Renal cortical epithelial cell (primary cell): ENCODE data around the gene ZNF319. TPM values are rescaled to one million over a fixed set of nuclear protein-coding genes. Genes with fewer than 3 reads are reported as not detected.
"Not testable (repeated sequence)": the region's sequence is repeated elsewhere in the genome, so short reads cannot be mapped to it uniquely, and the experiment has no call there.

Source experiments
- DNase-seq: peaks from one replicate; pipeline ENCODE4 v3.0.0-alpha.2; 2011; ENCODE audit warnings: low read depth
- total RNA-seq: library from RNA; depleted of rRNA; stranded (reverse); fragments of >200 nt; gene quantifications from 2 replicates; pipeline ENCODE4 v1.2.3, GENCODE V29; 2014

The ZNF319 gene
- total RNA-seq, 1 donor from 2014 or later = 30.2 TPM

- no peak for DNase-seq
Observed at GRCh38 chr16:57997528-57998265, 2.8 kb downstream of the ZNF319 start.

DNA sequence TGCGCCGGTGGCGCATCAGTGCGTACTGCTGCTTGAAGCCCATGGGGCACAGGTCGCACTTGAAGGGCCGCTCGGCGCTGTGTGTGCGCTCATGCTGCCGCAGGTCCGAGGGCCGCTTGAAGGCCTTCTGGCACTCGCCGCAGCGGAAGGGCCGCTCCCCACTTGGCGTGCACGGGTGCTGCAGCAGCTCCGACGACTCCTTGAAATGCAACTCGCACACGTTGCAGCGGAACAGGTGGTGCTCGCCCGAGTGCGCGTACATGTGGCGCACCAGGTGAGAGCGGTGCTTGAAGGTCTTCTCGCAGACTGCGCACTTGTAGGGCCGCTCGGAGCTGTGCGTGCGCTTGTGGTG lies 3.3 kb downstream of the ZNF319 start:
- no peak for DNase-seq

- DNase-seq = no peak
Observed at GRCh38 chr16:57996406-57997175, 3.9 kb downstream of the ZNF319 start.

DNA sequence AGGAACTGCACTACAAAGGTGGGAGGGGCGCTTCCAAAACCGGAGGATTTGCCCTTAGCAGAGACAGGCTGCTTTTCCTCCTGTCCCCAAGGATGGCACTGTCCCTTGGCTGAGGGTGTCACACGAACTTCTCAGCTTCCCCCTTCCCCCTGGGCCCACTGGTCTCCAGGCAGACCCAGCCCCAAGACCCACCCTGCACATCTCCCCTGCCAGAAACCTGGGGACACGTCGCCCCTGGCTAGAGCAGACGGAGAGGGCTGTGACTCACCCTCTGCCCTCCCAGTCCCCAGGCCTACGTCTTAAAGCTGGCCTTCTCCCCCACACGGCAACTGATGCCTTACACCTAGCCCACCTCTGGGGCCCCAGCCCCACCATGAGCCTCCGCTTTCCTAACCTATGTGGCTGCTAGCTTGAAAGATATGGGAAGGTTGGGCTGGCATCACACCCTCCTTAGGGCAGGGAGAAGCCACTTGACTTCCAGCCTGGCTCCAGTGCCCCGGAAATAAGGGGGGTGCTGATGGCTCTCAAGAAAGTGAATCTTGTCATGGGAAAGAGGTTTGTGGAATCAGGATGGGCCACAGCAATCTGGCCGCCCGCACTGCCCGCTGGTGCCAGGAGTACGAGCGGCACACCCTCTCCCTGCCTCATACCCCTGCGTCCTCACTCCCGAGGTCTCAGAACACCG lies 4.6 kb downstream of the ZNF319 start:
- DNase-seq = no peak

DNA sequence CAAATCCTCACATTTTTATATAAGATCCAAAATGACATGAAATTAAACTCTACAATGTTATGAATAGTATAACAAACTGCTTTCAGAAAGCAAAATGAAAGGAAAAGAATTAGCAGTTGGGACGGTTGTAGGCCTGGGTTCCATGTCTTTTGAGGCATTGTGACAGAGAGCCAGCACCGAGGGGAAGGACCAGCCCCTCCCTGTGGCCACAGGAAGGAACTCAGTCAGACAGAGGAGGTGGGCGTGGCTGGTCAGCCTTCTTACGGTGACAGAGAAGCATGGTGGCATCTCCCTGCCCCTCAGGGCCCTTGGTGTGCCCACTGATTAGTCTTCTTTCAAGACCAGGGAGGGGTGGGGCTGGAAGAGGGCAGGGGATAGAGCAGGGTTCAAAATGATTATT lies 5.7 kb downstream of the ZNF319 start:
- no peak for DNase-seq

GRCh38 chr16:57994361-57994760 lies 6.1 kb downstream of the ZNF319 start:
- no peak for DNase-seq

- no peak for DNase-seq
Observed at GRCh38 chr16:57993897-57994296, 6.6 kb downstream of the ZNF319 start.

GRCh38 chr16:57993438-57993837 lies 7.0 kb downstream of the ZNF319 start:
- no peak for DNase-seq

DNA sequence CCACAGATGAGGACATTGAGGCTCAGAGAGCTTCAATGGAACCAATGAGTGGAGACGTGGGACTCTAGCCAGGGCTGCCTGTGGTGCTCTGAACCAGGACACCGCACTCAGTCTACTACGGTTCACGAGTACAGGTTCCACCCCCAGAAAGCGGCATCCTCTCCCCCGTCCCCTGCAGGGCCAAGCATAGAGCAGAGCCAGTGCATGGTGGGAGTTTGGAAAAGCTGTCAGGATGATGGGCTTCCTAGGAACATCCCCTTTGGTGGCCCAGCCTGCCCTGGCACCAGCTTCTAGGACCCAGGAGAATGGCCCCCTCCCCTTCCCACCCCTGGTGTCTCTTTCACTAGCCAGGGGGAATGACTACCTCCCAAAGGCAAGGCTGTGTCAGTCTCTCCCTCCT lies 8.4 kb downstream of the ZNF319 start:
- DNase-seq = no peak

DNA sequence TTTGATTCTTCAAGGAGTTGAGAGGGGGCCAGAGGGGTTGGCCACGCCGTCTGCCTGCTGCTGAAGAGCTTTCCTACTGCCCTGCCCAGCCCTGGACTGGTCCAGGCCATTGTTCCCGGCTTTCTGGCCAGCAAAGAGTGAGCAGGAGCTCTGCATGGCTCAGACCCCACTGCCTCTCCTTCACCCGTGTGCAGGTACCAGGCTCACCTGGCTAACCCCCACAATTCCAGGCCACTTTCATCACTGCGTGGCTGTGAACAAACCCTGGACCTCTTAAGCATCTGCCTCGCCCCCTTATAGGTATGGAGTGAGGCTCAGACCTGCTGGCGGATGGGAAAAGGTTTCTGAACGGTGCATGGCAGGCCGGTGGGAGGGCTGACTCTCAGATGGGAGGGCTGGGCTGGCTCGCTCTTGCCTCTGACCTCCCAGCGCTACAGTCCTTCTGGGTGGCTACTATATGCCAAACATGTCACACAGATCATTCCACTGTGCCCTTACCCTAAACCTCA lies 8.9 kb downstream of the ZNF319 start:
- no peak for DNase-seq

DNA sequence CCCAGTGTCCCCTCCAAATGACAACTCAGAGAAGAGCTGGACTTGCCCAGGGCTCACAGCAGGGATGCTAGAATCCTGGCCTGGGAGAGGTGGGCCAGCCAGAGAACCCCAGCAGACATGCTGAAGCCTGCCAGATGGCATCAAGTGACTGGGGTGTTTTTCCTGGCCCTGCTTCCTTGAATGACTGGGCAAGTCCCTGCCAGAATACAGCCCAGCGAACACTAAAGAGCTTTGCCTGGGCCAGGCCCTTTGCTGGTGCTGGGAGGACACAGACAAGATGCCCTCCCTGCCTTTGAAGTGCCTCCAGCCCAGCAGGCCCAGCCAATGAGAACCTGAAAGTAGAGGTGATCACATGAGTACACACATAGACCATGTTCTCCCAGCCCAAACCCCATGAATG lies 11.5 kb downstream of the ZNF319 start:
- DNase-seq = no peak

DNA sequence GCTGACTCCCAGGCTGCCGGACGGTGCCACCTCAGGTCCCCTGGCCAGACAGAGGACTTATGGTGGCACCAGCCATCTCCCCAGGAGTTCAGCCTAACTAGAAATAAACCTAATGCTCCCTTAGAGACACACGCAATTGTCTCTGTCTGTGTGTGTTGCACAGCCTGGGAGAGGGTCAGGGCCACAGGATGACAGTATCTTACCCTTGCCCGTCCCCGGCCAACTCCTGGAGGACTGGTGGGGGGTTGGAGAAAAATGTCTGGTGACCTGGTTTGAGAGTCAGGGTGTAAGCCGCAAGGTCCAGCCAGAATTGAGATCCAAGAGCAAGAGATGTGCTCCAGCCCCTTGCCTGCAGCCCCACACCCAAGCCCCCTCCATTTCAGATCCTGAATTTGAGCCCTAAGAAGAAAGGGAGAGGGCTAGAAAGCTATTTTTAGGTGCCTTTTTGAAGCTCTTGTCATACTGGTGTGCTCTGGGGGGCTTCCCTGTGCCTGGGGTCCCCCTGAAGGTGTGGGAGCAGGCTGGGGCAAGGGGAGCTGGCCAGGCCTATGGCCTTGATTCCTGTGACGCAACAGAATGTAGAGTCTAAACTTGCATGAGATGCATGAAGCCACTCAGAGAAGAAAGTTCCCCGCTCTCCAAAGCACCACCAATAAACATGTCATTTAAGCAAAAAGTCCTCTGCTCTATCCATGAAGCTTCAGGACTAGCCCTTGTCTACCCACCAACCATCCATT lies 12.9 kb downstream of the ZNF319 start:
- DNase-seq = no peak

DNA sequence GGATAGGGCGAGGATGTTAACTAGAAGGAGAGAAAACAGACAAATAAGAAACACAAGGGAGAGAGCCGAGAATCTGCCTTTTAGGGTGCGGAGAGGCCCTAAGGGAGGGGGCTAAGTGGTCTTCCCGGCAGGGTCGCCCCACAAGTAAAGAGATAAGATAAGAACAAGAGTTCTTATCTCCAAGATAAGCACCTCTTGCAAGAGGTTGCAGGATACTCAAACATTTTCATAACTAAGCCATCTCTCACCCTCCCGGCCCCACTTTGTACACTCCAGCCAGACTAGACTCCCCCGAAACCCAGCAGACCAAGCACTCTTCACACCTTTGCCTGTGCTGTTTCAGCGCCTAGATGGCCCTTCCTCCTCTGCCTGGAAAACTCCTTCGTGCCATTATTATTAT lies 14.3 kb downstream of the ZNF319 start:
- no peak for DNase-seq

DNA sequence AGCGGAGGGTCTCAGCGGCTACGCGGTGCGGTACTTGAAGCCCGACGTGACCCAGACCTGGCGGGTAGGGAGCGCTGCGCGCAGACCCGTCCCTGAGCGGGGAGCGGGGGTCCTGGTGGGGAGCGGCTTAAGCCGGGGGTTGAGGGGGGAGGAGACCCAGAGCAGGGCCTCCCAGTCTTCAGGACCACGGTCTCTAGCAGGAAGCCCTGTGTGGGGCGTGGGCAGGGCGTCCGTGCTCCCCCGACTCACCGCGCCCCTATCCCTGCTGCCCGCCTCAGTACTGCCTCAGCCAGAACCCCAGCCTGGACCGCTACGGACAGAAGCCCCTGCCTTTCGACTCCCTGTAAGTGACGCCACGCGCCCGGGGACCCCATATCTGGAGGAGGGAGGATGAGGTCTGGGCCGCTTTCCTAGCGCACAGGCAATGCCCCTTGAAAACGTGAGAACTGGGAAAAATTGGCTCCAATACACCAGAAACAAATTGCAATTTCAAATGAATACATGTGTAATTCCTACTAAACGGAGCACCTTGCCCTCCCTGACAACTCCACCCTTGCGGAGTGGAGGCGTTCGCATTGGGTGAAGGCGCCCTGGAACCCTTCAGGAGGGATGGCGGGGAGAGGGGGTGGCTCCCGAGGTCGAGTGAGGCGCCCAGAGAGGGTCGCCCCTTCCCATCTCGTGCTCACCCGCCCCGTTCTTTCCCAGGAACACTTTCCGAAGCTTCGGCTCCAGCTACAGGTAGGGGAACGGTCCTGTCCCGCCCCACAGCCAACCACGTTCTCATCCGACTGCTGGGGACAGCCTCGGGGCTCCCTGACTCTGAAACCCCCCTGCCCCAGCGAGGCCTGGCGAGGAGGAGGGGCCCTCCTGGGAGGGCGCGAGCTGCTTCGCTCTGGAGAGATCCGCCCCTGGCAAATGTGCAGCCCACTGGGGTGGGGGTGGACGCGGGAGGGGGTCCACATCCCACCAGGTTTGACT lies 15.0 kb downstream of the ZNF319 start:
- no peak for DNase-seq

- DNase-seq = peak; percentile 44
Observed at GRCh38 chr16:57984443-57985203, 15.8 kb downstream of the ZNF319 start.

- DNase-seq = no peak
Observed at GRCh38 chr16:57982385-57982784, 18.1 kb downstream of the ZNF319 start.

DNA sequence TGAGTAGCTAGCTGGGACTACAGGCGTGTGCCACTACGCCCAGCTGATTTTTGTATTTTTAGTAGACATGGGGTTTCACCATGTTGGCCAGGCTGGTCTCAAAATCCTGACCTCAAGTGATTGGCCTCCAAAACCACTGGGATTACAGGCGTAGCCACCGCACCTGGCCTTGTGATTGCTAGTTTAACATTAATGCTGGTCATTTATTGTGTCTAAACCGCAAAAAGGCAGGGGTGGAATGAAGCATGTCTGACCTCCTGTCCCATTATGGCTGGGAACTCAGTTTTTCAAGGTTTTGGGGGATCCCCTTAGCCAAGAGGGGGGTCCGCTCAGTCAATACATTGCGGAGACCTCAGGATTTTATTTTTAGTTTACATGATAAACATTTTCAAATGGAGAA lies 18.8 kb downstream of the ZNF319 start:
- peak; percentile 65 for DNase-seq

GRCh38 chr16:57979006-57979585 lies 21.4 kb downstream of the ZNF319 start:
- DNase-seq = no peak

GRCh38 chr16:57978070-57978465 lies 22.4 kb downstream of the ZNF319 start:
- not testable (repeated sequence) for DNase-seq
